H1 (cell line): ENCODE results near the gene LRRC3C. TPM values are rescaled to one million over a fixed set of nuclear protein-coding genes. Genes with fewer than 3 reads are reported as not detected.

Experiments
- CTCF ChIA-PET: fragments of 300-600 bp; sonication (Branson Sonifier 250); formaldehyde crosslinking; loops from one replicate; lab custom pipeline; 2021; ENCODE audit not compliant: partially characterized antibody; lab: Charles Lee
- POLR2A ChIA-PET: fragments of 300-600 bp; sonication (Branson Sonifier 250); formaldehyde crosslinking; loops from one replicate; lab custom pipeline; 2021; ENCODE audit warnings: inconsistent platforms; ENCODE audit not compliant: partially characterized antibody; lab: Charles Lee
- DNase-seq, 2 experiments: peaks; one replicate each; pipeline versions ENCODE4 v3.0.0 to v3.0.0-alpha.2; 2010 to 2022; ENCODE audit warnings: low spot score in 2 of 2, low read depth in 1 of 2, mixed read lengths in 1 of 2
- FAIRE-seq: peaks from 2 replicates; lab custom pipeline; 2011; peaks lifted over from hg19 to GRCh38; lab: Jason Lieb, UNC
- H2AFZ ChIP-seq: 2 replicates; pipeline ENCODE4 v1.8.1; 2012; ENCODE audit warnings: low read length, inconsistent platforms
- H2AK5ac ChIP-seq: 2 replicates; pipeline ENCODE4 v1.6.1; 2013; ENCODE audit warnings: low read depth, low read length
- H2BK120ac ChIP-seq: replicated peaks from 2 replicates; pipeline ENCODE3; 2013; ENCODE audit warnings: low read depth, low read length, inconsistent platforms
- H2BK12ac ChIP-seq: 2 replicates; pipeline ENCODE4 v1.6.1; 2013; ENCODE audit warnings: low read depth, low read length
- H2BK15ac ChIP-seq: 2 replicates; pipeline ENCODE4 v1.6.1; 2013; ENCODE audit warnings: low read length
- H2BK20ac ChIP-seq: 2 replicates; pipeline ENCODE4 v1.6.1; 2013; ENCODE audit warnings: low read length
- H2BK5ac ChIP-seq: 2 replicates; pipeline ENCODE4 v1.6.1; 2013; ENCODE audit warnings: low read depth, low read length
- H3K14ac ChIP-seq: 2 replicates; pipeline ENCODE4 v1.6.1; 2013; ENCODE audit warnings: inconsistent platforms; ENCODE audit not compliant: insufficient read length
- H3K18ac ChIP-seq: 2 replicates; pipeline ENCODE4 v1.6.1; 2013; ENCODE audit warnings: low read length; ENCODE audit errors: extremely low read depth
- H3K23ac ChIP-seq: 2 replicates; pipeline ENCODE4 v1.6.1; 2013; ENCODE audit warnings: inconsistent platforms; ENCODE audit not compliant: insufficient read length
- H3K23me2 ChIP-seq: 2 replicates; pipeline ENCODE4 v1.6.1; 2013; ENCODE audit warnings: low read depth, low read length
- H3K27ac ChIP-seq: 2 replicates; pipeline ENCODE4 v1.6.1; 2011; ENCODE audit warnings: low read depth, low read length, inconsistent platforms
- H3K27me3 ChIP-seq, 4 experiments: replicated peaks in 1 of 4; 1 replicate in 1 of 4; 2 replicates in 3 of 4; pipeline versions ENCODE4 v1.6.1 to v1.8.1; 2011 to 2013; ENCODE audit warnings: low read length in 3 of 4, mild to moderate bottlenecking in 3 of 4, inconsistent platforms in 2 of 4, mixed read lengths in 2 of 4, moderate library complexity in 1 of 4; ENCODE audit not compliant: control insufficient read depth in 3 of 4, insufficient read depth in 3 of 4; ENCODE audit errors: extremely low read depth in 1 of 4
- H3K36me3 ChIP-seq, 4 experiments: 2 replicates each; pipeline versions ENCODE4 v1.6.1 to v1.8.1; 2011 to 2013; ENCODE audit warnings: mild to moderate bottlenecking in 4 of 4, low read length in 3 of 4, moderate library complexity in 2 of 4, control low read depth in 1 of 4, inconsistent platforms in 1 of 4; ENCODE audit not compliant: insufficient read depth in 4 of 4, control insufficient read depth in 2 of 4
- H3K4ac ChIP-seq: replicated peaks from 2 replicates; pipeline ENCODE3; 2013; ENCODE audit warnings: low read length, low read depth, mixed read lengths, inconsistent platforms; ENCODE audit not compliant: insufficient read length
- H3K4me1 ChIP-seq, 4 experiments: replicated peaks in 1 of 4; 1 replicate in 1 of 4; 2 replicates in 3 of 4; pipeline versions ENCODE4 v1.6.1 to v1.8.1; 2011 to 2013; ENCODE audit warnings: low read length in 3 of 4, inconsistent platforms in 2 of 4, mixed read lengths in 1 of 4; ENCODE audit not compliant: insufficient read depth in 4 of 4, control insufficient read depth in 3 of 4
- H3K4me2 ChIP-seq, 2 experiments: 2 replicates each; pipeline versions ENCODE4 v1.6.1 to v1.8.1; 2011 to 2013; ENCODE audit warnings: low read depth in 2 of 2, low read length in 2 of 2, control low read depth in 1 of 2, inconsistent platforms in 1 of 2, mild to moderate bottlenecking in 1 of 2; ENCODE audit not compliant: insufficient read depth in 1 of 2
- H3K4me3 ChIP-seq, 4 experiments: fragments of 200-600, 300-600 bp in 1 of 4; sonication (generic), shearing (Covaris generic), sonication (Bioruptor Twin) in 1 of 4; 2 replicates each; pipeline versions ENCODE4 v1.5.1 to v1.8.1; 2011 to 2016; ENCODE audit warnings: low read length in 4 of 4, low read depth in 3 of 4, control low read depth in 2 of 4, inconsistent platforms in 2 of 4, mild to moderate bottlenecking in 2 of 4, mixed read lengths in 1 of 4, moderate library complexity in 1 of 4; ENCODE audit not compliant: insufficient read depth in 2 of 4; ENCODE audit errors: extremely low read depth in 1 of 4
- H3K56ac ChIP-seq: replicated peaks from 2 replicates; pipeline ENCODE3; 2013; ENCODE audit warnings: low read depth, mild to moderate bottlenecking, mixed read lengths, low read length, inconsistent platforms; ENCODE audit not compliant: insufficient read length
- H3K79me1 ChIP-seq: 2 replicates; pipeline ENCODE4 v1.6.1; 2013; ENCODE audit warnings: low read depth, low read length, control low read depth
- H3K79me2 ChIP-seq, 2 experiments: 2 replicates each; pipeline versions ENCODE4 v1.6.1 to v1.8.1; 2012 to 2013; ENCODE audit warnings: low read length in 2 of 2, mild to moderate bottlenecking in 2 of 2, inconsistent platforms in 1 of 2; ENCODE audit not compliant: insufficient read depth in 2 of 2, control insufficient read depth in 1 of 2
- H3K9ac ChIP-seq, 4 experiments: replicated peaks in 1 of 4; 1 replicate in 1 of 4; 2 replicates in 3 of 4; pipeline versions ENCODE4 v1.6.1 to v1.8.1; 2011 to 2013; ENCODE audit warnings: low read depth in 3 of 4, low read length in 3 of 4, control low read depth in 2 of 4, mild to moderate bottlenecking in 2 of 4, moderate library complexity in 2 of 4, inconsistent platforms in 1 of 4; ENCODE audit errors: extremely low read depth in 1 of 4
- H3K9me3 ChIP-seq, 2 experiments: 2 replicates each; pipeline versions ENCODE4 v1.6.1 to v1.8.1; 2012 to 2013; ENCODE audit warnings: mild to moderate bottlenecking in 2 of 2, moderate library complexity in 2 of 2, control low read depth in 1 of 2, inconsistent platforms in 1 of 2, low read depth in 1 of 2, low read length in 1 of 2, mixed read lengths in 1 of 2; ENCODE audit not compliant: insufficient read depth in 2 of 2
- H4K20me1 ChIP-seq, 2 experiments: replicated peaks in 1 of 2; 2 replicates each; pipeline versions ENCODE3 to v1.8.1; 2011 to 2013; ENCODE audit warnings: inconsistent platforms in 2 of 2, low read length in 2 of 2, mild to moderate bottlenecking in 1 of 2; ENCODE audit not compliant: insufficient read depth in 2 of 2, control insufficient read depth in 1 of 2
- H4K5ac ChIP-seq: 2 replicates; pipeline ENCODE4 v1.6.1; 2013; ENCODE audit warnings: low read length, low read depth, mixed read lengths, inconsistent platforms; ENCODE audit not compliant: insufficient read length
- H4K8ac ChIP-seq: 2 replicates; pipeline ENCODE4 v1.8.0; 2013; ENCODE audit warnings: mild to moderate bottlenecking, moderate library complexity, low read length, inconsistent platforms; ENCODE audit not compliant: insufficient read depth; ENCODE audit errors: extremely low read depth
- H4K91ac ChIP-seq: replicated peaks from 2 replicates; pipeline ENCODE3; 2013; ENCODE audit warnings: low read length, mixed read lengths, inconsistent platforms; ENCODE audit not compliant: insufficient read length
- BACH1 ChIP-seq: IDR thresholded peaks from 2 replicates; pipeline ENCODE4 v1.6.1; 2012; ENCODE audit warnings: low read length, improper control_type of control experiment
- BCL11A ChIP-seq, 2 experiments: IDR thresholded peaks; one replicate each; pipeline ENCODE4 v1.6.1; 2011; ENCODE audit warnings: low read depth in 2 of 2, low read length in 2 of 2, mild to moderate bottlenecking in 2 of 2
- CEBPB ChIP-seq: IDR thresholded peaks from 2 replicates; pipeline ENCODE4 v1.6.1; 2012; ENCODE audit warnings: low read depth, low read length
- CHD1 ChIP-seq: IDR thresholded peaks from 2 replicates; pipeline ENCODE4 v1.6.1; 2012; ENCODE audit warnings: low read depth, low read length, improper control_type of control experiment
- HDAC6 ChIP-seq: IDR thresholded peaks from one replicate; pipeline ENCODE4 v1.7.1; 2012; ENCODE audit warnings: low read depth, mild to moderate bottlenecking, inconsistent platforms, low read length, moderate library complexity
- JUN ChIP-seq: IDR thresholded peaks from 2 replicates; pipeline ENCODE4 v1.6.1; 2011; ENCODE audit warnings: low read depth, mild to moderate bottlenecking, improper control_type of control experiment, low read length
- PHF8 ChIP-seq: fragments of 200-600 bp; sonication (generic); conservative IDR thresholded peaks from 2 replicates; pipeline ENCODE4 v1.7.1; 2012; ENCODE audit warnings: low read depth, mild to moderate bottlenecking, inconsistent platforms, low read length, moderate library complexity
- POLR2A ChIP-seq, 2 experiments: IDR thresholded peaks; 1 replicate in 1 of 2; 2 replicates in 1 of 2; pipeline ENCODE4 v1.6.1; 2011; ENCODE audit warnings: low read depth in 2 of 2, low read length in 2 of 2, mild to moderate bottlenecking in 2 of 2; ENCODE audit errors: control extremely low read depth in 1 of 2
- RFX5 ChIP-seq: IDR thresholded peaks from 2 replicates; pipeline ENCODE4 v1.6.1; 2011; ENCODE audit warnings: low read depth, low read length, improper control_type of control experiment, borderline replicate concordance
- SUZ12 ChIP-seq: fragments of 200-600 bp; sonication (generic); IDR thresholded peaks from 2 replicates; pipeline ENCODE4 v1.6.1; 2012; ENCODE audit warnings: mild to moderate bottlenecking, inconsistent platforms, low read length, moderate library complexity, mixed read lengths
- TBP ChIP-seq: IDR thresholded peaks from 2 replicates; pipeline ENCODE4 v1.6.1; 2011; ENCODE audit warnings: low read depth, low read length, improper control_type of control experiment
- TCF12 ChIP-seq: IDR thresholded peaks from 2 replicates; pipeline ENCODE4 v1.6.1; 2011; ENCODE audit warnings: low read depth, mild to moderate bottlenecking, low read length
- TEAD4 ChIP-seq: IDR thresholded peaks from 2 replicates; pipeline ENCODE4 v1.6.1; 2012; ENCODE audit warnings: low read depth, low read length, inconsistent platforms, mixed read lengths
- USF2 ChIP-seq: IDR thresholded peaks from 2 replicates; pipeline ENCODE4 v1.6.1; 2011; ENCODE audit warnings: low read length, improper control_type of control experiment
- WGBS, 2 experiments: shearing (Covaris generic) in 1 of 2; methylation state at CpG; one replicate each; pipeline versions ENCODE4 v1.1.6 to v1.1.7; 2013 to 2015; ENCODE audit warnings: low lambda C conversion rate in 2 of 2, mixed read lengths in 2 of 2, inconsistent platforms in 1 of 2, low coverage in 1 of 2, missing lambda C conversion rate in 1 of 2; ENCODE audit not compliant: insufficient replicate concordance in 2 of 2, insufficient coverage in 1 of 2, insufficient read length in 1 of 2; ENCODE audit errors: extremely low coverage in 1 of 2, missing lambda C conversion rate in 1 of 2; 5-methylcytosine and 5-hydroxymethylcytosine counted together
- polyA plus RNA-seq, 7 experiments: library from polyadenylated mRNA; depleted of rRNA in 3 of 7; stranded (reverse) in 5 of 7; unstranded in 2 of 7; fragments of >200 nt in 5 of 7; fragments of 200-250 nt in 2 of 7; gene quantifications; 1 replicate in 5 of 7; 2 replicates in 1 of 7; 4 replicates in 1 of 7; pipeline versions ENCODE4 v1.2.1 to v1.2.3, GENCODE V29; 2011 to 2013; ENCODE audit warnings: missing spikeins in 2 of 7, mixed read lengths in 2 of 7
- total RNA-seq: library from RNA; stranded (reverse); fragmentation: NEBNext Ultra II Directional; extraction: Animal tissue kit (Norgen Biotek cat#: 25700); gene quantifications from 2 replicates; pipeline ENCODE4 v1.2.1, GENCODE V29; 2021

The LRRC3C gene
- total and polyA plus RNA-seq, 2 of the 8 experiments (the other 6 are each of a cell fraction or from before 2014, with no cell fraction given), result not detected

GRCh38 chr17:39944393-39944711 is 16.8 kb downstream of the LRRC3C start:
- no peaks in the 10 kb centered on the region for H3K36me3 ChIP-seq
- no peak overlapping the region for H2BK12ac ChIP-seq
- no peak overlapping the region for H3K4me3 ChIP-seq
- H3K79me1 ChIP-seq, result no peaks in the 10 kb centered on the region
- no peak overlapping the region for H4K5ac ChIP-seq
- WGBS, 2 experiments, result 92% methylated on average over 14 of the region's 16 CpGs; no CpG with 5 or more reads in 1 of the 2 experiments
- H3K23me2 ChIP-seq, result no peaks in the 10 kb centered on the region
- H3K23ac ChIP-seq, result no peak overlapping the region
- TF ChIP-seq BACH1 (no peak), POLR2A (IDR thresholded peaks at IDR 0.05; ENCODE audit: control extremely low read depth in 1 of 2, low read depth in 2 of 2, low read length in 2 of 2) (no peak), TEAD4 (no peak), CHD1 (no peak), HDAC6 (no peak), BCL11A (IDR thresholded peaks at IDR 0.05; ENCODE audit: low read depth in 2 of 2, low read length in 2 of 2) (no peak), PHF8 (no peak), JUN (no peak), RFX5 (no peak), USF2 (no peak), SUZ12 (no peak), TBP (no peak), CEBPB (no peak), TCF12 (no peak)
- TF ChIP-seq, all 59 proteins: peak for 0
- no peak overlapping the region for H3K14ac ChIP-seq
- H3K4me1 ChIP-seq, result peaks cover 0 to 7% (median 1%) of the 10 kb centered on the region in 4 experiments; a peak in 5 of 7 replicates
- no peaks in the 10 kb centered on the region for H3K79me2 ChIP-seq
- H2AFZ ChIP-seq, result no peak overlapping the region
- H3K4ac ChIP-seq, result no peak overlapping the region
- no peak overlapping the region for H3K9ac ChIP-seq
- H2BK15ac ChIP-seq, result no peak overlapping the region
- no peaks in the 10 kb centered on the region for H3K27me3 ChIP-seq
- H2AK5ac ChIP-seq, result no peak overlapping the region
- H2BK120ac ChIP-seq, result no peak overlapping the region
- H3K27ac ChIP-seq, result no peak overlapping the region
- no peak overlapping the region for H3K18ac ChIP-seq
- ChIA-PET CTCF (interaction anchor here (0.6 to 5.9 kb wide), 3 partner anchors 14 to 65 kb away, joined by 3 to 28 read pairs (median 4); no protein-coding TSS in a partner anchor), POLR2A (no interaction called here)
- H4K20me1 ChIP-seq, result no peaks in the 10 kb centered on the region
- H3K9me3 ChIP-seq, result no peaks in the 10 kb centered on the region
- H2BK20ac ChIP-seq, result no peak overlapping the region
- H2BK5ac ChIP-seq, result no peak overlapping the region
- H3K56ac ChIP-seq, result no peak overlapping the region
- FAIRE-seq (no peak), DNase-seq (no peak)
- no peak overlapping the region for H4K8ac ChIP-seq
- H4K91ac ChIP-seq, result no peak overlapping the region
- H3K4me2 ChIP-seq, result no peak overlapping the region
